ENCODE measurements around the gene OSM.

The OSM gene

GRCh38 chr22:30308093-30308492 lies 41.4 kb upstream of the OSM start (continued):
- TF ChIP-seq WT1 (tag by site-specific recombination; IDR thresholded peaks at IDR 0.05) (no peak), ZSCAN30 (tag by site-specific recombination; IDR thresholded peaks at IDR 0.05) (peak; percentile 43; the same call in 1 of the 2 replicates), ZNF391 (tag by site-specific recombination; IDR thresholded peaks at IDR 0.05; ENCODE audit: borderline replicate concordance, low read depth) (no peak), ZNF335 (tag by site-specific recombination; conservative IDR thresholded peaks at IDR 0.05) (peak; percentile 62), ZNF324 (tag by site-specific recombination; IDR thresholded peaks at IDR 0.05) (no peak), ZNF558 (tag by site-specific recombination; IDR thresholded peaks at IDR 0.05) (no peak)
- TF ChIP-seq, protein P1, sequence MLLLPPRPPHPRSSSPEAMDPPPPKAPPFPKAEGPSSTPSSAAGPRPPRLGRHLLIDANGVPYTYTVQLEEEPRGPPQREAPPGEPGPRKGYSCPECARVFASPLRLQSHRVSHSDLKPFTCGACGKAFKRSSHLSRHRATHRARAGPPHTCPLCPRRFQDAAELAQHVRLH (tag by site-specific recombination; IDR thresholded peaks at IDR 0.05): no peak
- TF ChIP-seq, protein P2, sequence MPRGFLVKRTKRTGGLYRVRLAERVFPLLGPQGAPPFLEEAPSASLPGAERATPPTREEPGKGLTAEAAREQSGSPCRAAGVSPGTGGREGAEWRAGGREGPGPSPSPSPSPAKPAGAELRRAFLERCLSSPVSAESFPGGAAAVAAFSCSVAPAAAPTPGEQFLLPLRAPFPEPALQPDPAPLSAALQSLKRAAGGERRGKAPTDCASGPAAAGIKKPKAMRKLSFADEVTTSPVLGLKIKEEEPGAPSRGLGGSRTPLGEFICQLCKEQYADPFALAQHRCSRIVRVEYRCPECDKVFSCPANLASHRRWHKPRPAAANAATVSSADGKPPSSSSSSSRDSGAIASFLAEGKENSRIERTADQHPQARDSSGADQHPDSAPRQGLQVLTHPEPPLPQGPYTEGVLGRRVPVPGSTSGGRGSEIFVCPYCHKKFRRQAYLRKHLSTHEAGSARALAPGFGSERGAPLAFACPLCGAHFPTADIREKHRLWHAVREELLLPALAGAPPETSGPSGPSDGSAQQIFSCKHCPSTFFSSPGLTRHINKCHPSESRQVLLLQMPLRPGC (tag by site-specific recombination; IDR thresholded peaks at IDR 0.05): no peak

DNA sequence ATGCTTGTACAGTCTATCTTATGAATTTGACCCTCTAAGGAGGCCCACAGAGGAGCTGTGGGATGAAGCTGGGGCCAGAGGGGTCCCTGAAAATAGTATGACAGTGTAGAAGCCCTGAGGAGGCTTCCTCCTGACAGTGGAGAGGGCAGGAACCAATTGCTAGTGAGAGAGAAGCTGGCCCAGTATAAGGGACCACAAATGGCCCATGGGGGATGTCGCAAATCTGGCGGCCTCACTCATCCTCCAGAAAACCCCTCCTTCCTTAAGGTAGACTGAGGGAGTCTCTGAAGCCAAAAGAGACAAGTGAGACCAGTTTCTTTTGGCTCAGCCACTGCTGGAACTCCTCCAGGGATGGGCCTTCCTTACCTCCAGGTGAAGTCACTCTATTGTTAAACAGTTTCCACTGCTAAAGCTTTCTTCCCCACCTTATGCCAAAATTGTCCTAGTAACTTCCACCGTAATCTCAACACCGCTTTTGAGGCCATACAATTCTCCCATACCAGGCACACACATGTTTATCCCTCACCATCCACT lies 40.5 kb upstream of the OSM start:
- Histone ChIP-seq H3K4me3 (ENCODE audit: low read depth, low read length) (no peak overlapping the region), H3K4me1 (ENCODE audit: control insufficient read depth, insufficient read depth, low read length) (no peaks in the 10 kb centered on the region), H3K36me3 (ENCODE audit: control insufficient read depth in 2 of 2, insufficient read depth in 1 of 2, low read length in 2 of 2) (peaks cover 0 to 26% of the 10 kb centered on the region in 2 experiments; a peak in 1 of 3 replicates), H3K27ac (ENCODE audit: extremely low read depth, low read depth, low read length) (no peak overlapping the region), H3K9me3 (ENCODE audit: control insufficient read depth, insufficient read depth, low read depth, low read length) (no peaks in the 10 kb centered on the region)
- CTCF ChIA-PET: interaction anchor here (0.6 to 2.1 kb wide), 6 partner anchors 10 to 264 kb away, joined by 3 to 7 read pairs (median 3); partner anchors contain the start of gene CASTOR1
- TF ChIP-seq ZBTB48 (tag by site-specific recombination; IDR thresholded peaks at IDR 0.05) (no peak), ZNF645 (tag by site-specific recombination; IDR thresholded peaks at IDR 0.05) (no peak)
- TF ChIP-seq, protein P3, sequence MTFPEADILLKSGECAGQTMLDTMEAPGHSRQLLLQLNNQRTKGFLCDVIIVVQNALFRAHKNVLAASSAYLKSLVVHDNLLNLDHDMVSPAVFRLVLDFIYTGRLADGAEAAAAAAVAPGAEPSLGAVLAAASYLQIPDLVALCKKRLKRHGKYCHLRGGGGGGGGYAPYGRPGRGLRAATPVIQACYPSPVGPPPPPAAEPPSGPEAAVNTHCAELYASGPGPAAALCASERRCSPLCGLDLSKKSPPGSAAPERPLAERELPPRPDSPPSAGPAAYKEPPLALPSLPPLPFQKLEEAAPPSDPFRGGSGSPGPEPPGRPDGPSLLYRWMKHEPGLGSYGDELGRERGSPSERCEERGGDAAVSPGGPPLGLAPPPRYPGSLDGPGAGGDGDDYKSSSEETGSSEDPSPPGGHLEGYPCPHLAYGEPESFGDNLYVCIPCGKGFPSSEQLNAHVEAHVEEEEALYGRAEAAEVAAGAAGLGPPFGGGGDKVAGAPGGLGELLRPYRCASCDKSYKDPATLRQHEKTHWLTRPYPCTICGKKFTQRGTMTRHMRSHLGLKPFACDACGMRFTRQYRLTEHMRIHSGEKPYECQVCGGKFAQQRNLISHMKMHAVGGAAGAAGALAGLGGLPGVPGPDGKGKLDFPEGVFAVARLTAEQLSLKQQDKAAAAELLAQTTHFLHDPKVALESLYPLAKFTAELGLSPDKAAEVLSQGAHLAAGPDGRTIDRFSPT (tag by site-specific recombination; IDR thresholded peaks at IDR 0.05): no peak
- POLR2A ChIA-PET: no interaction called here

DNA sequence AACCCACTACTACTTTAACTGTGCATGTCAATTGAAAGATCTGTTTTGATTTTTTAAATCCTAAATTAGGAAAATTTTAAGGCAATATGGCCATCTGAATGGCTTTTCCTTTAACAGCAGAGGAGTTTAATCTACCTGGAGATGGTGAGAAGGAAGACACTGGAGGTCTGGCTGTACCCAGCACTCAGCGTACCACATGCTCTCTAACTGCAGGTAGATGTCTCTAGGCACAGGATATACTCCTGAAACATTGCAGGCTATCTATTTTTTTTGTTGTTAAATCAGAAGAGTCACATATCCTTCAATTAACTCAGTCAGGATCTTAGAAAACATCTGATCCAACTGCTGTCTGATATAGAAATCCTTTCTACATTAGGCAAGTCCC lies 40.0 kb upstream of the OSM start:
- ChIA-PET CTCF (interaction anchor here (0.6 to 1.4 kb wide), 4 partner anchors 9 to 264 kb away, joined by 3 to 5 read pairs (median 3); no protein-coding TSS in a partner anchor), POLR2A (no interaction called here)
- Histone ChIP-seq H3K9me3 (ENCODE audit: control insufficient read depth, insufficient read depth, low read depth, low read length) (no peaks in the 10 kb centered on the region), H3K4me3 (ENCODE audit: low read depth, low read length) (no peak overlapping the region), H3K4me1 (ENCODE audit: control insufficient read depth, insufficient read depth, low read length) (no peaks in the 10 kb centered on the region), H3K36me3 (ENCODE audit: control insufficient read depth in 2 of 2, insufficient read depth in 1 of 2, low read length in 2 of 2) (peaks cover 0 to 29% of the 10 kb centered on the region in 2 experiments; a peak in 1 of 3 replicates), H3K27ac (ENCODE audit: extremely low read depth, low read depth, low read length) (no peak overlapping the region)
- no peak for TF ChIP-seq ZBTB7A (tag by site-specific recombination; IDR thresholded peaks at IDR 0.05; ENCODE audit: low read depth)
- TF ChIP-seq ZNF76 (tag by site-specific recombination; IDR thresholded peaks at IDR 0.05; ENCODE audit: borderline replicate concordance, low read depth): no peak
- TF ChIP-seq ZNF558 (tag by site-specific recombination; IDR thresholded peaks at IDR 0.05): no peak
- no peak for TF ChIP-seq ZBTB20 (tag by site-specific recombination; IDR thresholded peaks at IDR 0.05)
- TF ChIP-seq, protein P4, sequence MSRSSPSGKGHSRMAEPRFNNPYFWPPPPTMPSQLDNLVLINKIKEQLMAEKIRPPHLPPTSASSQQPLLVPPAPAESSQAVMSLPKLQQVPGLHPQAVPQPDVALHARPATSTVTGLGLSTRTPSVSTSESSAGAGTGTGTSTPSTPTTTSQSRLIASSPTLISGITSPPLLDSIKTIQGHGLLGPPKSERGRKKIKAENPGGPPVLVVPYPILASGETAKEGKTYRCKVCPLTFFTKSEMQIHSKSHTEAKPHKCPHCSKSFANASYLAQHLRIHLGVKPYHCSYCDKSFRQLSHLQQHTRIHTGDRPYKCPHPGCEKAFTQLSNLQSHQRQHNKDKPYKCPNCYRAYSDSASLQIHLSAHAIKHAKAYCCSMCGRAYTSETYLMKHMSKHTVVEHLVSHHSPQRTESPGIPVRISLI (tag by site-specific recombination; IDR thresholded peaks at IDR 0.05): no peak
